ENCODE data around the gene SLC27A5. TPM values are rescaled to one million over a fixed set of nuclear protein-coding genes. Genes with fewer than 3 reads are reported as not detected.
A peak's percentile ranks its signal among the peaks of the same experiment; 100 is the strongest.

The SLC27A5 gene
- total and polyA plus RNA-seq, 8 donors = 0.87 to 18.4 (median 3.3) TPM; not detected in 1

- 87 to 91% (median 89%) methylated on average over 17 to 20 of the region's 20 CpGs for WGBS, 5 donors
- TF ChIP-seq POLR2A (IDR thresholded peaks at IDR 0.05) (no peak), CTCF (IDR thresholded peaks at IDR 0.05) (no peak), EP300 (IDR thresholded peaks at IDR 0.05) (no peak), POLR2AphosphoS5 (IDR thresholded peaks at IDR 0.05) (no peak)
- H3K36me3 ChIP-seq = peaks cover 67 to 80% (median 76%) of the 10 kb centered on the region in 4 donors
- intact Hi-C loops (cut with DNase I; ENCODE audit: low total_unique reads) = no loop called here
- H3K9me3 ChIP-seq = no peaks in the 10 kb centered on the region
- H3K27ac ChIP-seq = no peak overlapping the region
- no peak overlapping the region for H3K4me3 ChIP-seq
- H3K4me1 ChIP-seq = peaks cover 30 to 59% (median 49%) of the 10 kb centered on the region in 4 donors
- no peaks in the 10 kb centered on the region for H3K27me3 ChIP-seq
- DNase-seq = no peak
Measured at GRCh38 chr19:58548859-58549663, 37.3 kb upstream of the SLC27A5 start.

GRCh38 chr19:58547323-58548312 lies 35.8 kb upstream of the SLC27A5 start:
- Histone ChIP-seq H3K9me3 (no peaks in the 10 kb centered on the region), H3K36me3 (peaks cover 61 to 71% (median 64%) of the 10 kb centered on the region in 4 donors), H3K27me3 (peaks cover 0 to 5% (median 0%) of the 10 kb centered on the region in 3 donors), H3K27ac (no peak overlapping the region), H3K4me1 (peaks cover 23 to 52% (median 46%) of the 10 kb centered on the region in 4 donors), H3K4me3 (peak overlapping the region in 2 of 4 donors; percentile 97 to 100)
- DNase-seq = no peak
- intact Hi-C loops (cut with DNase I; ENCODE audit: low total_unique reads) = no loop called here
- 86 to 90% (median 88%) methylated on average over 13 to 18 of the region's 18 CpGs for WGBS, 5 donors
- TF ChIP-seq EP300 (IDR thresholded peaks at IDR 0.05) (no peak), POLR2A (IDR thresholded peaks at IDR 0.05) (no peak), POLR2AphosphoS5 (IDR thresholded peaks at IDR 0.05) (no peak), CTCF (IDR thresholded peaks at IDR 0.05) (no peak)

GRCh38 chr19:58546019-58546530 lies 34.3 kb upstream of the SLC27A5 start:
- intact Hi-C loops (cut with DNase I; ENCODE audit: low total_unique reads) = no loop called here

More at GRCh38 chr19:58546019-58546530, 34.3 kb upstream of the SLC27A5 start:
- 0 to 21% (median 7%) methylated on average over 1 of the region's 1 CpG for WGBS, 5 donors
- DNase-seq = no peak
- Histone ChIP-seq H3K27ac (peak overlapping the region in 3 of 5 donors; percentile 81 to 98 (median 95)), H3K4me3 (peak overlapping the region; percentile 90 to 100 (median 96)), H3K4me1 (peaks cover 23 to 48% (median 43%) of the 10 kb centered on the region in 4 donors), H3K36me3 (peaks cover 46 to 56% (median 49%) of the 10 kb centered on the region in 4 donors), H3K9me3 (no peaks in the 10 kb centered on the region), H3K27me3 (peaks cover 0 to 14% (median 0%) of the 10 kb centered on the region in 3 donors)
- TF ChIP-seq EP300 (IDR thresholded peaks at IDR 0.05) (no peak), CTCF (IDR thresholded peaks at IDR 0.05) (no peak), POLR2AphosphoS5 (IDR thresholded peaks at IDR 0.05) (no peak), POLR2A (IDR thresholded peaks at IDR 0.05) (no peak)
